ENCODE data around the gene DISP2.

Gene DISP2, protein sequence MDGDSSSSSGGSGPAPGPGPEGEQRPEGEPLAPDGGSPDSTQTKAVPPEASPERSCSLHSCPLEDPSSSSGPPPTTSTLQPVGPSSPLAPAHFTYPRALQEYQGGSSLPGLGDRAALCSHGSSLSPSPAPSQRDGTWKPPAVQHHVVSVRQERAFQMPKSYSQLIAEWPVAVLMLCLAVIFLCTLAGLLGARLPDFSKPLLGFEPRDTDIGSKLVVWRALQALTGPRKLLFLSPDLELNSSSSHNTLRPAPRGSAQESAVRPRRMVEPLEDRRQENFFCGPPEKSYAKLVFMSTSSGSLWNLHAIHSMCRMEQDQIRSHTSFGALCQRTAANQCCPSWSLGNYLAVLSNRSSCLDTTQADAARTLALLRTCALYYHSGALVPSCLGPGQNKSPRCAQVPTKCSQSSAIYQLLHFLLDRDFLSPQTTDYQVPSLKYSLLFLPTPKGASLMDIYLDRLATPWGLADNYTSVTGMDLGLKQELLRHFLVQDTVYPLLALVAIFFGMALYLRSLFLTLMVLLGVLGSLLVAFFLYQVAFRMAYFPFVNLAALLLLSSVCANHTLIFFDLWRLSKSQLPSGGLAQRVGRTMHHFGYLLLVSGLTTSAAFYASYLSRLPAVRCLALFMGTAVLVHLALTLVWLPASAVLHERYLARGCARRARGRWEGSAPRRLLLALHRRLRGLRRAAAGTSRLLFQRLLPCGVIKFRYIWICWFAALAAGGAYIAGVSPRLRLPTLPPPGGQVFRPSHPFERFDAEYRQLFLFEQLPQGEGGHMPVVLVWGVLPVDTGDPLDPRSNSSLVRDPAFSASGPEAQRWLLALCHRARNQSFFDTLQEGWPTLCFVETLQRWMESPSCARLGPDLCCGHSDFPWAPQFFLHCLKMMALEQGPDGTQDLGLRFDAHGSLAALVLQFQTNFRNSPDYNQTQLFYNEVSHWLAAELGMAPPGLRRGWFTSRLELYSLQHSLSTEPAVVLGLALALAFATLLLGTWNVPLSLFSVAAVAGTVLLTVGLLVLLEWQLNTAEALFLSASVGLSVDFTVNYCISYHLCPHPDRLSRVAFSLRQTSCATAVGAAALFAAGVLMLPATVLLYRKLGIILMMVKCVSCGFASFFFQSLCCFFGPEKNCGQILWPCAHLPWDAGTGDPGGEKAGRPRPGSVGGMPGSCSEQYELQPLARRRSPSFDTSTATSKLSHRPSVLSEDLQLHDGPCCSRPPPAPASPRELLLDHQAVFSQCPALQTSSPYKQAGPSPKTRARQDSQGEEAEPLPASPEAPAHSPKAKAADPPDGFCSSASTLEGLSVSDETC (N-terminal part only)

DNA sequence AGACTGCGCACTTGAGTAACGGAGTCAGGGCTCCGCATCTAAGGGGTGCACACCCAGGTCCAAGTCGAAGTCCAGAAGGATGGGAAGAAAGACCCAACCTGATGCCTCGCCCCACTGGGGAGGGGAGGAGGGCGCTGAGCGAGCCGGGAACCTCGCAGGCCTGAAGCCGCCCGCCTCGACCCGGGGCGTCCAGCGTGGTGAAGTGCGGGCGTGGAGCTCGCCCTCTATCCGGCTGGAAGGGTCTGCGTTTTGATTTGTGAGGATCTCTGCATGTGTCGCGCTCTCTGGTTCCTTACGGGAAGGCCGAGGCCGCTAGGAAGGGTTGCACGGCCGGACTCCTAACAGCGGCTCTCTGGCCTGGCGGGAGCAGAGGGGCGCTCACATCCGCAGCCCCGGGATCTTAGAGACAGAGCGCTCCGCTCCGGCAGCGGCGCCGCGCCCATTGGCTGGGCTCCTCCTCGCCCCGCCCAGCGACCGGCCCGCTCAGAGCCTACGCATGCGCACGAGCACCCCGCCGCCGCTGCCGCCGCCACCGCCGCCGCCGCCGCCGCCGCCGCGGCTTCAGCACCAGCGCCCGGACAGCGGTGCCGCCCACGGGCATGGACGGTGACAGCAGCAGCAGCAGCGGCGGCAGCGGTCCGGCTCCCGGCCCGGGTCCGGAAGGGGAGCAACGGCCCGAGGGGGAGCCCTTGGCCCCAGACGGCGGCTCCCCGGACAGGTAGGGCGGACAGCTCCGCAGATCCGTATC, at the start of gene DISP2:
DISP2 (plus strand) TSS at position 497 of the 748 bp plus-strand sequence; CDS start at position 600, 103 bp downstream.
- TF ChIP-seq, protein P1, sequence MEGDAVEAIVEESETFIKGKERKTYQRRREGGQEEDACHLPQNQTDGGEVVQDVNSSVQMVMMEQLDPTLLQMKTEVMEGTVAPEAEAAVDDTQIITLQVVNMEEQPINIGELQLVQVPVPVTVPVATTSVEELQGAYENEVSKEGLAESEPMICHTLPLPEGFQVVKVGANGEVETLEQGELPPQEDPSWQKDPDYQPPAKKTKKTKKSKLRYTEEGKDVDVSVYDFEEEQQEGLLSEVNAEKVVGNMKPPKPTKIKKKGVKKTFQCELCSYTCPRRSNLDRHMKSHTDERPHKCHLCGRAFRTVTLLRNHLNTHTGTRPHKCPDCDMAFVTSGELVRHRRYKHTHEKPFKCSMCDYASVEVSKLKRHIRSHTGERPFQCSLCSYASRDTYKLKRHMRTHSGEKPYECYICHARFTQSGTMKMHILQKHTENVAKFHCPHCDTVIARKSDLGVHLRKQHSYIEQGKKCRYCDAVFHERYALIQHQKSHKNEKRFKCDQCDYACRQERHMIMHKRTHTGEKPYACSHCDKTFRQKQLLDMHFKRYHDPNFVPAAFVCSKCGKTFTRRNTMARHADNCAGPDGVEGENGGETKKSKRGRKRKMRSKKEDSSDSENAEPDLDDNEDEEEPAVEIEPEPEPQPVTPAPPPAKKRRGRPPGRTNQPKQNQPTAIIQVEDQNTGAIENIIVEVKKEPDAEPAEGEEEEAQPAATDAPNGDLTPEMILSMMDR (IDR thresholded peaks at IDR 0.05) = no peak
- peaks cover 35% of the 10 kb centered on the region for H3K4me1 Mint-ChIP-seq

DNA sequence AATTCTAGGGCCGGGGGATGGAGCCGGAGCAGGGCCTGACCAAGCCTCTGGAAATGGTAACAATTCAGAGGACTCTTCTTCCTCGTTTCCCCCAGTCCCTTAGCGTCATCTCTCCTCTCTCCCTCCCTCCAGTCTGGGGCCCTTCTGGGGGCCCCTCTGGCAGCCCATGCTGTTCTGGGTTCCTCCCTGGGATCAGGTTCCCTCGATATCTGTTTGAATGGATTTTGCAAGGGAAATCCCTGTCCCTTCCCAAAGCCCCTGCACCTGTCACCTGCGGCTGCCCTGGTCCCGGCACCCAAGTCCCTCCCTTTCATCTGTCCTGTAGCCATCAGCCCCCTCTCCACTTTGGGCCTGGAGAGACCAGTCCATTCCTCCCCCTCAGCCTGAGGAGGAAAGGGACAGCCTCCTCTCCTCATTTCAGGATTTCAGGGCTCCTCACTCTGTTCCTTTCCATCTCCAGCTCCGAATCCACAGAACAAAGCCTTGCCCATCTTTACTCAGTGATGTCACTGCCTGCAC, 48.6 kb upstream of the DISP2 start:
- H3K4me1 Mint-ChIP-seq = peaks cover 39% of the 10 kb centered on the region

More for the DNA sequence above, at the start of gene DISP2:
- peaks cover 45% of the 10 kb centered on the region for H3K27me3 Mint-ChIP-seq (ENCODE audit: low read depth, poor library complexity)
- no peaks in the 10 kb centered on the region for H3K9me3 Mint-ChIP-seq
- no peak within 1 kb of the TSS for H3K27ac Mint-ChIP-seq
- no peaks in the 10 kb centered on the region for H3K36me3 Mint-ChIP-seq (ENCODE audit: low read depth)
- DNase-seq = peak; percentile 96
- peak within 1 kb of the TSS; percentile 80 for H3K4me3 Mint-ChIP-seq

DNA sequence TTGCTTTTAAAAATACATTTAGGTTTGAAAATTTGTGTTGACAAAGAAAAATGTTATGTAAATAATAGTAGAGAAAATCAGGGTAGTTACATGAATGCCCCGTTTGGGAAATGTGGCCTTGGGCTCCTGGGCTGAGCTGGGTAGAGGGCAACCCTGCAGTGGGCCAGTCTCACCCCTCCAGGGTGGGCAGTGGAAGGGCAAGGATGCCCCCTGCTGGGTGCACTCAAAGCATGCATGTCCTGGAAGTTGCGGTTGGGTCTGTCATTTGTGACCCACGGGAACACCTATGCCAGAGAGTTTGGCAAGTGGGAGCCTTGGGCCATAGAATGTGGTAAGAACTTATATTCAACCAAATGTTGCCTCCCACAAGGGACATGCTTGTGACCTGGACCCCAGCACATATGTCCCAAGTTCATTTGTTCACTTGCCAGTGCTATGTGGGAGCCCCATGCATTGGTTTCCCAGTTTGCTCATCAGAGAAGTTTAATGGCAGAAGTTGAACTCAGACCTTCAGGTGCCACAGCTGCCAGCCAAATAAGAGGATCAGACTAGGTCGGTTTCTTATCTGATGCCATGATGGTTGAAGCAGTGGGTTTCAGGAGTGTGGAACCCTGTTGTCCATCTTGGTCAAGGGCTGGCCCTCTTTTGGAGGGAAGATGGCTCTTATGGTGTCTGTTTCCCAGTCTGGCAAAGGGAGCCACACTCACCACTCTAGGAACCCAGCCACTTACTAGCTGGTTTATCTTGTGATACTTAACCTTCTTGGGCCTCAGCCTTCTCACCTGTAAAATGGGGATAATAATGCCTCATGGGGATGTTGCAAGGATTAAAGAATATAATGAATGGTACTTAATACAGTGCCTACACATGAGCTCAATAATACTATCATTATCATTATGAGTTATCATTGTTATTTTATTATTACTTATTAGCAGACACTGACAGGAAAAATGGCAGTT, 47.7 kb upstream of the DISP2 start:
- no peaks in the 10 kb centered on the region for H3K9me3 Mint-ChIP-seq
- no peak overlapping the region for H3K27ac Mint-ChIP-seq
- DNase-seq = peak; percentile 73
- H3K4me3 Mint-ChIP-seq = no peak overlapping the region
- H3K4me1 Mint-ChIP-seq = peaks cover 39% of the 10 kb centered on the region
- H3K27me3 Mint-ChIP-seq (ENCODE audit: low read depth, poor library complexity) = peaks cover 71% of the 10 kb centered on the region
- TF ChIP-seq, protein P1 (IDR thresholded peaks at IDR 0.05) = peak; percentile 76
- no peaks in the 10 kb centered on the region for H3K36me3 Mint-ChIP-seq (ENCODE audit: low read depth)

More for the DNA sequence above, 48.6 kb upstream of the DISP2 start:
- Mint-ChIP-seq H3K36me3 (ENCODE audit: low read depth) (no peaks in the 10 kb centered on the region), H3K4me3 (peak overlapping the region; percentile 68), H3K9me3 (no peaks in the 10 kb centered on the region), H3K27ac (no peak overlapping the region), H3K27me3 (ENCODE audit: low read depth, poor library complexity) (peaks cover 66% of the 10 kb centered on the region)
- TF ChIP-seq, protein P1 (IDR thresholded peaks at IDR 0.05) = no peak
- no peak for DNase-seq

DNA sequence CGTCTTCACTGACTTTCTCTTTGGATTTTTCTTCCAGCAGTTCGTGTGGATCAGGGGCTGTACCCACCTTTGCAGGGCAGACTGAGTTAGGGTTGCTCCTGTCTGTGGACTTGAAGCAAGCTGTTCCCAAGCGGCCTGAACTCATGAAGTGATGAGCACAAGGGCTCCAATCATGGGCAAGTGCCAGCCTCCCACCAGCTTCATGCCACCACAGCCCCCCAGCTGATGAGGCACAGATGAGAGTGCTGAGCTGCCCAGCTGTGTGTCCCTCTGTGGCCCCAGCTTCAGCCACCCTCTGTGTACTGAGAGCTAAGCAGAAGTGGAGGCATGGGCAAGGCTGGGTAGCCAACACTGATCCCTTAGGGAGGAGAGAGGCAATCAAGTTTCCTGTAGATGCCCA, 47.0 kb upstream of the DISP2 start:
- Mint-ChIP-seq H3K27ac (no peak overlapping the region), H3K9me3 (no peaks in the 10 kb centered on the region), H3K4me1 (peaks cover 39% of the 10 kb centered on the region), H3K27me3 (ENCODE audit: low read depth, poor library complexity) (peaks cover 72% of the 10 kb centered on the region), H3K36me3 (ENCODE audit: low read depth) (no peaks in the 10 kb centered on the region), H3K4me3 (no peak overlapping the region)
- TF ChIP-seq, protein P1 (IDR thresholded peaks at IDR 0.05) = no peak
- no peak for DNase-seq

All from nephron progenitor cell (in vitro differentiated cells).